Stimulated activated CD4-positive, alpha-beta T cell treated with anti-CD3 and anti-CD28 coated beads, Interleukin-1b, Interleukin-23, amount 100 ng/mL, for 4 hours (primary cell): Measurements from ENCODE around the gene F7.

ENCODE experiments used
- DNase-seq, 2 donors: peaks; one replicate each; pipeline ENCODE4 v3.0.0-alpha.2; 2020; ENCODE audit warnings: low read depth in 2 of 2

F7 gene

GRCh38 chr13:113086991-113087922 is 18.3 kb upstream of the F7 start:
- DNase-seq, result no peak

- DNase-seq, result no peak
Observed at GRCh38 chr13:113087923-113088690, 17.5 kb upstream of the F7 start.

GRCh38 chr13:113088691-113089020 is 16.9 kb upstream of the F7 start:
- DNase-seq, result no peak

- DNase-seq, result no peak
Observed at GRCh38 chr13:113089693-113090414, 15.7 kb upstream of the F7 start.

- DNase-seq, result no peak
Observed at GRCh38 chr13:113090415-113090770, 15.2 kb upstream of the F7 start.

- DNase-seq, result no peak
Observed at GRCh38 chr13:113090806-113091205, 14.8 kb upstream of the F7 start.

- no peak for DNase-seq
Observed at GRCh38 chr13:113091211-113091771, 14.3 kb upstream of the F7 start.

- DNase-seq, result no peak
Observed at GRCh38 chr13:113091891-113092775, 13.5 kb upstream of the F7 start.

- DNase-seq, result no peak
Observed at GRCh38 chr13:113092776-113093579, 12.6 kb upstream of the F7 start.

GRCh38 chr13:113093580-113094409 is 11.8 kb upstream of the F7 start:
- DNase-seq, result no peak

- no peak for DNase-seq
Observed at GRCh38 chr13:113094410-113094800, 11.2 kb upstream of the F7 start.

- no peak for DNase-seq
Observed at GRCh38 chr13:113095146-113096051, 10.2 kb upstream of the F7 start.

- no peak for DNase-seq
Observed at GRCh38 chr13:113096052-113096744, 9.4 kb upstream of the F7 start.

- DNase-seq, result no peak
Observed at GRCh38 chr13:113096745-113097305, 8.8 kb upstream of the F7 start.

GRCh38 chr13:113097651-113098050 is 7.9 kb upstream of the F7 start:
- no peak for DNase-seq

GRCh38 chr13:113098162-113098732 is 7.3 kb upstream of the F7 start:
- no peak for DNase-seq

- DNase-seq, result no peak
Observed at GRCh38 chr13:113099142-113099541, 6.4 kb upstream of the F7 start.
